Heart left ventricle (tissue), 13 donors: Measurements from ENCODE around the gene ZFP57.

Source experiments
- POLR2A ChIP-seq, 2 donors: fragments of 450-650 bp; IDR thresholded peaks; one replicate each; pipeline ENCODE4 v1.6.1; 2017; ENCODE audit warnings: antibody characterized with exemption in 2 of 2, mild to moderate bottlenecking in 2 of 2, moderate library complexity in 2 of 2
- TF ChIP-seq, protein P1 (sequence below), 12 donors: fragments of 200-600 bp; sonication (generic) in 4 of 12; IDR thresholded peaks; one replicate each; pipeline versions ENCODE4 v1.5.0 to v1.8.0; 2018 to 2022; ENCODE audit warnings: antibody characterized with exemption in 12 of 12, mild to moderate bottlenecking in 5 of 12
- donor health status: ischemic (EF 13 %, LVEDD 7.1; RV severe dilation, severe dysfunction).
- donor health status: DM: no; HTN: yes; CAD: no.
- donor health status: DM: no; HTN: no; CAD: no.
- donor health status: ischemic (EF 25% LVEDD 6.9; RV normal size, moderate dysfunction).
- donor health status: ischemic (EF 25% LVEDD 5.7; RV mildly dilated, moderate dysfunction).
- donor health status: ischemic (EF 35%, LVEDD 5.7; RV mildly dilated, moderate dysfunction).
- donor health status: nonischemic (EF 11% LVEDD 7.7; RV severe dilation, severe dysfunction).
- donor health status: DM: yes; HTN: yes; CAD: no.
- donor health status: PGD.
- donor health status: ischemic (EF 29% LVEDD 5.4; RV normal size, mild dysfunction).
- donor health status: nonischemic (EF 23%, LVEDD 6.1; RV moderate dilation, normal function).

DNA sequence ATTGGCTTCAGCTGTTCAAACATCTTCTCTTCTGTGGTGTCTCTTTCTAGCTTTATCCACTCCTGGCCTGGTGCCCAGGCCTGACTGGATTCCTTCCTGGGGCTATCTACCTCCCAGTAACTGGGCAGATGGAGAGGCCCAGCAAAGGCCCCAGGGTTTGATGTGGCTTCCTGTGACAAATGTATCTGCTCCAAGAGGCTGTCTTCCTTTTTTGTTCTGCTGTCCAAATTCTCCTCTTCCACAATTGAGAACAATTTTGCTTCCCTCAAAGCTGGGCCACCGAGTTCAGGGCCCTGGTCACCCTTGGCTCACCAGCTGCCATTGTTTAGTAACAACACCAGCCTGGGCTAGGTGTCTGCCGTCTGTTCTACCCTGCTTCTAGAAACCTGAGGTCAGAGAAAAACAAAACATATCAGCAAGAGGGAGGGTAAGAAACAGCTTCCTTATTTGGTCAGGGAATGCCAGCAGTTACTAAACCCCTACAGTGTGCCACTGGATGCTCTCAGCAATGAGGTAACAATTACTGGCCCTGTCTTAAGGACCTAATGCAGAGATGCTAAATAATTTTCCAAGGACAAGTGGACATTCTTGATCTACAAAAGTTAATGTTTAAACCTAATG lies 3.9 kb downstream of the ZFP57 start:
- TF ChIP-seq, protein P1, sequence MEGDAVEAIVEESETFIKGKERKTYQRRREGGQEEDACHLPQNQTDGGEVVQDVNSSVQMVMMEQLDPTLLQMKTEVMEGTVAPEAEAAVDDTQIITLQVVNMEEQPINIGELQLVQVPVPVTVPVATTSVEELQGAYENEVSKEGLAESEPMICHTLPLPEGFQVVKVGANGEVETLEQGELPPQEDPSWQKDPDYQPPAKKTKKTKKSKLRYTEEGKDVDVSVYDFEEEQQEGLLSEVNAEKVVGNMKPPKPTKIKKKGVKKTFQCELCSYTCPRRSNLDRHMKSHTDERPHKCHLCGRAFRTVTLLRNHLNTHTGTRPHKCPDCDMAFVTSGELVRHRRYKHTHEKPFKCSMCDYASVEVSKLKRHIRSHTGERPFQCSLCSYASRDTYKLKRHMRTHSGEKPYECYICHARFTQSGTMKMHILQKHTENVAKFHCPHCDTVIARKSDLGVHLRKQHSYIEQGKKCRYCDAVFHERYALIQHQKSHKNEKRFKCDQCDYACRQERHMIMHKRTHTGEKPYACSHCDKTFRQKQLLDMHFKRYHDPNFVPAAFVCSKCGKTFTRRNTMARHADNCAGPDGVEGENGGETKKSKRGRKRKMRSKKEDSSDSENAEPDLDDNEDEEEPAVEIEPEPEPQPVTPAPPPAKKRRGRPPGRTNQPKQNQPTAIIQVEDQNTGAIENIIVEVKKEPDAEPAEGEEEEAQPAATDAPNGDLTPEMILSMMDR (IDR thresholded peaks at IDR 0.05), result no peak
- TF ChIP-seq POLR2A (IDR thresholded peaks at IDR 0.05), result no peak
